ENCODE data around the gene OTUD7B. TPM values are rescaled to one million over a fixed set of nuclear protein-coding genes. Genes with fewer than 3 reads are reported as not detected.

OTUD7B gene
- total RNA-seq, 2 experiments from 2014 or later: 16.1 to 17.3 TPM

- DNase-seq: peak; percentile 16
- Mint-ChIP-seq H3K27me3 (no peaks in the 10 kb centered on the region), H3K36me3 (ENCODE audit: low read depth) (no peaks in the 10 kb centered on the region), H3K9me3 (no peaks in the 10 kb centered on the region), H3K27ac (peak overlapping the region; percentile 38), H3K4me1 (ENCODE audit: low read depth) (peaks cover 33% of the 10 kb centered on the region), H3K4me3 (peak overlapping the region; percentile 81)
- ChIA-PET POLR2A (interaction anchor here (0.6 to 7.6 kb wide), 7 partner anchors 9 to 318 kb away, joined by 3 to 61 read pairs (median 3); a partner anchor contains a TSS), CTCF (interaction anchor here (0.7 to 1.6 kb wide), 3 partner anchors 46 to 157 kb away, joined by 3 read pairs; no protein-coding TSS in a partner anchor)
- no peak for TF ChIP-seq CTCF (IDR thresholded peaks at IDR 0.05)
- intact Hi-C loops (cut with micrococcal nuclease): no loop called here
- ATAC-seq: no peak
Observed at GRCh38 chr1:149916193-149916897, 94.2 kb downstream of the OTUD7B start.

- Mint-ChIP-seq H3K27me3 (no peaks in the 10 kb centered on the region), H3K4me1 (ENCODE audit: low read depth) (peaks cover 33% of the 10 kb centered on the region), H3K9me3 (no peaks in the 10 kb centered on the region), H3K27ac (peak overlapping the region; percentile 6), H3K4me3 (peak overlapping the region; percentile 81), H3K36me3 (ENCODE audit: low read depth) (no peaks in the 10 kb centered on the region)
- DNase-seq (no peak), ATAC-seq (no peak)
- ChIA-PET POLR2A (interaction anchor here (1.3 to 7.6 kb wide), 4 partner anchors 10 to 319 kb away, joined by 3 to 61 read pairs (median 5); a partner anchor contains a TSS), CTCF (interaction anchor here (0.7 to 1.6 kb wide), 4 partner anchors 47 to 271 kb away, joined by 3 read pairs; no protein-coding TSS in a partner anchor)
- intact Hi-C loops (cut with micrococcal nuclease): no loop called here
- TF ChIP-seq CTCF (IDR thresholded peaks at IDR 0.05): no peak
Observed at GRCh38 chr1:149915429-149916192, 94.9 kb downstream of the OTUD7B start.

- DNase-seq: no peak
- no peaks in the 10 kb centered on the region for H3K36me3 Mint-ChIP-seq (ENCODE audit: low read depth)
- POLR2A ChIA-PET: interaction anchor here (0.6 to 7.6 kb wide), 3 partner anchors 9 to 149 kb away, joined by 3 to 61 read pairs (median 7); a partner anchor contains a TSS
- no peaks in the 10 kb centered on the region for H3K9me3 Mint-ChIP-seq
- ATAC-seq: no peak
- intact Hi-C loops (cut with micrococcal nuclease): no loop called here
- H3K27ac Mint-ChIP-seq: no peak overlapping the region
- no peak for TF ChIP-seq CTCF (IDR thresholded peaks at IDR 0.05)
- H3K4me1 Mint-ChIP-seq (ENCODE audit: low read depth): peaks cover 33% of the 10 kb centered on the region
- no peaks in the 10 kb centered on the region for H3K27me3 Mint-ChIP-seq
- H3K4me3 Mint-ChIP-seq: no peak overlapping the region
- CTCF ChIA-PET: interaction anchor here (1.1 to 1.4 kb wide), 2 partner anchors 26 to 273 kb away, joined by 3 to 4 read pairs; a partner anchor contains a TSS
Observed at GRCh38 chr1:149914545-149914944, 96.0 kb downstream of the OTUD7B start.

- Mint-ChIP-seq H3K36me3 (ENCODE audit: low read depth) (peaks cover 7% of the 10 kb centered on the region), H3K4me1 (ENCODE audit: low read depth) (no peaks in the 10 kb centered on the region), H3K27me3 (no peaks in the 10 kb centered on the region), H3K9me3 (no peaks in the 10 kb centered on the region), H3K4me3 (no peak overlapping the region), H3K27ac (no peak overlapping the region)
- DNase-seq (no peak), ATAC-seq (no peak)
- TF ChIP-seq CTCF (IDR thresholded peaks at IDR 0.05): no peak
- intact Hi-C loops (cut with micrococcal nuclease): no loop called here
- ChIA-PET POLR2A (interaction anchor here (0.7 to 2.1 kb wide), 3 partner anchors 9 to 19 kb away, joined by 3 to 7 read pairs (median 6); a partner anchor contains a TSS), CTCF (interaction anchor here (0.8 kb wide), 1 partner anchor 19 kb away, joined by 3 read pairs; a partner anchor contains a TSS)
Observed at GRCh38 chr1:149906570-149907075, 103.9 kb downstream of the OTUD7B start.

Data from activated CD8-positive, alpha-beta T cell treated with anti-CD3 and anti-CD28 coated beads for 36 hours (primary cell).